ENCODE results near the gene GPR150. TPM values are rescaled to one million over a fixed set of nuclear protein-coding genes. Genes with fewer than 3 reads are reported as not detected.

GPR150 gene
- polyA plus RNA-seq, 1 of the 3 experiments (the other 2 are of a cell fraction), result 0.07 TPM

GRCh38 chr5:95581576-95581975, 38.3 kb upstream of the GPR150 start:
- Histone ChIP-seq H3K27ac (ENCODE audit: low read depth in 2 of 2, low read length in 1 of 2) (no peak overlapping the region), H3K9me2 (no peaks in the 10 kb centered on the region), H2AFZ (ENCODE audit: low read depth) (no peak overlapping the region), H3F3A (replicated peaks; ENCODE audit: insufficient read depth) (peaks cover 7% of the 10 kb centered on the region), H3K9ac (no peak overlapping the region), H3K27me3 (ENCODE audit: insufficient read depth) (no peaks in the 10 kb centered on the region), H3K79me2 (ENCODE audit: insufficient read depth) (no peaks in the 10 kb centered on the region), H3K4me3 (ENCODE audit: low read depth in 2 of 2, low read length in 1 of 2) (no peak overlapping the region), H4K20me1 (ENCODE audit: insufficient read depth) (no peaks in the 10 kb centered on the region), H3K9me3 (no peaks in the 10 kb centered on the region), H3K4me2 (no peak overlapping the region), H3K36me3 (replicated peaks in 1 of 2; ENCODE audit: control insufficient read depth in 1 of 2, insufficient read depth in 2 of 2, low read length in 1 of 2) (peaks cover 3 to 4% of the 10 kb centered on the region in 2 experiments), H3K4me1 (ENCODE audit: control insufficient read depth in 1 of 2, insufficient read depth in 2 of 2, low read depth in 1 of 2, low read length in 1 of 2) (no peaks in the 10 kb centered on the region)
- no peak for TF ChIP-seq POLR2AphosphoS5 (IDR thresholded peaks at IDR 0.05; ENCODE audit: low read depth, low read length)
- no peak for TF ChIP-seq SIN3A (IDR thresholded peaks at IDR 0.05; ENCODE audit: borderline replicate concordance, low read depth, low read length)
- no peak for TF ChIP-seq GABPA (IDR thresholded peaks at IDR 0.05; ENCODE audit: low read depth)
- TF ChIP-seq FOSL2 (IDR thresholded peaks at IDR 0.05; ENCODE audit: borderline replicate concordance, low read depth), result no peak
- CTCF ChIA-PET, result interaction anchor here (1.0 kb wide), 1 partner anchor 24 kb away, joined by 3 read pairs; no protein-coding TSS in a partner anchor
- POLR2A ChIA-PET, result no interaction called here
- DNase-seq, result no peak
- 100% methylated on average over 2 of the region's 2 CpGs for WGBS (ENCODE audit: low lambda C conversion rate)

DNA sequence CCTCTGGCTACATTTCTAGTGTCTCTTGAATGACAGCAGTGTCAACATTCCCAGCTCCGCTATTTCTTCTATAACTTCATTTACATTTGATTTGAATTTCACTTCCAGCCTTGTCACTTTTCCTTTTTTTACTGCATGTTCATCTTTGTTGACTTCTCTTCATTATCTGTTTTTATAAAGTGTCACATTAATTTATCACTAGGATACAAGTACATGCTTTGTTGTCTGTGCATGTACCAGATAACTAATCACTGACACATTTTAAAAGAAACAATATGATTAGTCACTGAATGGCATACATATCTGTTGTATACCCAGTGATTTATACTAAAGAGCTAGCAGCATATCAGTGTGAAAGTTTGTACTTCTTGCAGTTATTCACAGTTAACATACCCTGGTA, 35.9 kb upstream of the GPR150 start:
- H3K9ac ChIP-seq, result no peak overlapping the region
- TF ChIP-seq NRF1 (IDR thresholded peaks at IDR 0.05; ENCODE audit: low read depth, low read length), result no peak
- TF ChIP-seq, protein P1, sequence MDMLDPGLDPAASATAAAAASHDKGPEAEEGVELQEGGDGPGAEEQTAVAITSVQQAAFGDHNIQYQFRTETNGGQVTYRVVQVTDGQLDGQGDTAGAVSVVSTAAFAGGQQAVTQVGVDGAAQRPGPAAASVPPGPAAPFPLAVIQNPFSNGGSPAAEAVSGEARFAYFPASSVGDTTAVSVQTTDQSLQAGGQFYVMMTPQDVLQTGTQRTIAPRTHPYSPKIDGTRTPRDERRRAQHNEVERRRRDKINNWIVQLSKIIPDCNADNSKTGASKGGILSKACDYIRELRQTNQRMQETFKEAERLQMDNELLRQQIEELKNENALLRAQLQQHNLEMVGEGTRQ (IDR thresholded peaks at IDR 0.05; ENCODE audit: borderline replicate concordance, low read depth, low read length), result no peak
- TF ChIP-seq, protein P2, sequence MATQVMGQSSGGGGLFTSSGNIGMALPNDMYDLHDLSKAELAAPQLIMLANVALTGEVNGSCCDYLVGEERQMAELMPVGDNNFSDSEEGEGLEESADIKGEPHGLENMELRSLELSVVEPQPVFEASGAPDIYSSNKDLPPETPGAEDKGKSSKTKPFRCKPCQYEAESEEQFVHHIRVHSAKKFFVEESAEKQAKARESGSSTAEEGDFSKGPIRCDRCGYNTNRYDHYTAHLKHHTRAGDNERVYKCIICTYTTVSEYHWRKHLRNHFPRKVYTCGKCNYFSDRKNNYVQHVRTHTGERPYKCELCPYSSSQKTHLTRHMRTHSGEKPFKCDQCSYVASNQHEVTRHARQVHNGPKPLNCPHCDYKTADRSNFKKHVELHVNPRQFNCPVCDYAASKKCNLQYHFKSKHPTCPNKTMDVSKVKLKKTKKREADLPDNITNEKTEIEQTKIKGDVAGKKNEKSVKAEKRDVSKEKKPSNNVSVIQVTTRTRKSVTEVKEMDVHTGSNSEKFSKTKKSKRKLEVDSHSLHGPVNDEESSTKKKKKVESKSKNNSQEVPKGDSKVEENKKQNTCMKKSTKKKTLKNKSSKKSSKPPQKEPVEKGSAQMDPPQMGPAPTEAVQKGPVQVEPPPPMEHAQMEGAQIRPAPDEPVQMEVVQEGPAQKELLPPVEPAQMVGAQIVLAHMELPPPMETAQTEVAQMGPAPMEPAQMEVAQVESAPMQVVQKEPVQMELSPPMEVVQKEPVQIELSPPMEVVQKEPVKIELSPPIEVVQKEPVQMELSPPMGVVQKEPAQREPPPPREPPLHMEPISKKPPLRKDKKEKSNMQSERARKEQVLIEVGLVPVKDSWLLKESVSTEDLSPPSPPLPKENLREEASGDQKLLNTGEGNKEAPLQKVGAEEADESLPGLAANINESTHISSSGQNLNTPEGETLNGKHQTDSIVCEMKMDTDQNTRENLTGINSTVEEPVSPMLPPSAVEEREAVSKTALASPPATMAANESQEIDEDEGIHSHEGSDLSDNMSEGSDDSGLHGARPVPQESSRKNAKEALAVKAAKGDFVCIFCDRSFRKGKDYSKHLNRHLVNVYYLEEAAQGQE (IDR thresholded peaks at IDR 0.05; ENCODE audit: low read depth, low read length), result no peak
- TF ChIP-seq MEF2A (IDR thresholded peaks at IDR 0.05; ENCODE audit: borderline replicate concordance, low read depth), result no peak
- no peak for TF ChIP-seq FOXJ3 (CRISPR knock-in tag; IDR thresholded peaks at IDR 0.05)
- TF ChIP-seq GABPA (IDR thresholded peaks at IDR 0.05; ENCODE audit: low read depth), result no peak
- WGBS (ENCODE audit: low lambda C conversion rate), result 97% methylated on average over 1 of the region's 1 CpG
- H3K36me3 ChIP-seq (replicated peaks in 1 of 2; ENCODE audit: control insufficient read depth in 1 of 2, insufficient read depth in 2 of 2, low read length in 1 of 2), result peaks cover 0 to 3% of the 10 kb centered on the region in 2 experiments
- ChIA-PET CTCF (no interaction called here), POLR2A (no interaction called here)
- H3K27ac ChIP-seq (ENCODE audit: low read depth in 2 of 2, low read length in 1 of 2), result no peak overlapping the region
- no peaks in the 10 kb centered on the region for H3K27me3 ChIP-seq (ENCODE audit: insufficient read depth)
- no peaks in the 10 kb centered on the region for H3K9me2 ChIP-seq
- peaks cover 8% of the 10 kb centered on the region for H3F3A ChIP-seq (replicated peaks; ENCODE audit: insufficient read depth)
- H3K79me2 ChIP-seq (ENCODE audit: insufficient read depth), result no peaks in the 10 kb centered on the region
- H2AFZ ChIP-seq (ENCODE audit: low read depth), result no peak overlapping the region
- no peaks in the 10 kb centered on the region for H3K4me1 ChIP-seq (ENCODE audit: control insufficient read depth in 1 of 2, insufficient read depth in 2 of 2, low read depth in 1 of 2, low read length in 1 of 2)
- no peak overlapping the region for H3K4me2 ChIP-seq
- no peaks in the 10 kb centered on the region for H4K20me1 ChIP-seq (ENCODE audit: insufficient read depth)
- H3K4me3 ChIP-seq (ENCODE audit: low read depth in 2 of 2, low read length in 1 of 2), result no peak overlapping the region
- DNase-seq, result no peak
- no peaks in the 10 kb centered on the region for H3K9me3 ChIP-seq
